CD4-positive, alpha-beta T cell treated with Interleukin-4 for 4 hours (primary cell): ENCODE results near the gene SCARB2.

Experiments
- DNase-seq: peaks from one replicate; pipeline ENCODE4 v3.0.0-alpha.2; 2020

The SCARB2 gene

DNA sequence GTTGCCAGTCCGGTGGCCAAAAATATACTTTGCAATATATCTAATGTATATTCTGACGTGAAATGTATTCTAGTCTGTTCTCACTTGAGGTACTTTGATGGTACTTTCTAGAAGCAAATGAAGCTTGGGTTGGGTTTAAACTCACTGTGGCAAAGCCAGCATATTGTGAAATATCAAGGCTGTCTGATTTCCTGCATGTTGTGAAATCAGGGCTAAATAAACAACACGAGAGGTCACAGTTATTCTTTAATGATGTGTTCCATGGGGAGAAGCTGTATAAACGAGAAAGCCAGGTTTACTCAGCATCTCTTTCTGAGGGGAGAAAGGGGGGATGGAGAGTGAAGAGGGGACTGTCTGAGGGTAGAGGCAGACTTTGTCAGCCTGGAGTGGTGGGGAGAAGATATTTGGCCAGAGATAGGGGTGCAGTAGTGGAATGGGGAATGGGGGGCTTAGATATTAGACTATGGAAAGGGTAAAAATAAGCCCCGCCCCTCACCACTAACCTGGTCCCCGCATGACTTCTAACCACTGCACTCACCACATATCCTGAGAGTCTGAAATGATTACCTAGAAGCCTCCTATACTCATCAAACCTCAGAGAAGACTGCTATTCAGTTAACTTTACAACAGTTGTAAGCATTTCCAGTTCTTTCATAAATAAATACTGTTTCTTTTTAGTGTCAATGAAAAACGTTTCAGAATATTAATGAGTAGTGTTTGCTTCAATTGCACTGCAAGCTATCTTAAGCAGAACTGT is 5.9 kb upstream of the SCARB2 start:
- DNase-seq = no peak

DNA sequence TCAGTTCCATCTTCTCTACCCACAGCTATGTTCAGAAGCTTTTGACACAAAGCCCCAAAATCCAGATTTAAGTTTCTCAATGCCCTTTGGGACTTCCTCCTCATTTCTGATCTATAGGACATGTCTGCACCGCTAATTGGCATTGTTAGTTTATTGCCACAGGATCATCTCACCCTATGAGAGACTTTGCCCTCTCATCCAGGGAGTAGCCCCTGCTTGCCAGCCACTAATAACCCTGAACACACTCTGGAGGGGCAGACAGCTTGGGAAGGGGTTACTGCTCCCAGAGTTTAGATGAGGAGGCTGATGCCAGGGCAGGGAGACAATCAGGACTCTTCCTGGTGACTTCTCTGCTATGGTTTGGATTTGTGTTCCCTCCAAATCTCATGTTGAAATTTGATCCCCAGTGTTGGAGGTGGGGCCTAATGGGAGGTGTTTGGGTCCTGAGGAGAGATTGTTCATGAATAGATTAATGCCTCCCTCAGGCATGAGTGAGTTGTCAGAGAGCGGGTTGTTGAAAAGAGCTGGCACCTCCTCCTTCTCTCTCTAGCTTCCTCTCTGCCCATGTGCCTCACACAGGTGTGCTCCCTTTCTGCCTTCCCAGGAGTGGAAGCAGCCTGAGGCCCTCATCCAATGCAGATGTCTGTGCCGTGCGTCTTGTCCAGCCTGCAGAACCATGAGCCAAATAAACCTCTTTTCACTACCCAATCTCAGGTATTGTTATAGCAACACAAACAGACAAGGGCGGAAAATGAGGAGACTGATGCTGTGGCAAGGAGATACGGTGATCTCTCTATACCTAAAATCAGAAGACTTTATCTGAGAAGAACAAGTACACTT is 3.6 kb upstream of the SCARB2 start:
- DNase-seq = no peak

DNA sequence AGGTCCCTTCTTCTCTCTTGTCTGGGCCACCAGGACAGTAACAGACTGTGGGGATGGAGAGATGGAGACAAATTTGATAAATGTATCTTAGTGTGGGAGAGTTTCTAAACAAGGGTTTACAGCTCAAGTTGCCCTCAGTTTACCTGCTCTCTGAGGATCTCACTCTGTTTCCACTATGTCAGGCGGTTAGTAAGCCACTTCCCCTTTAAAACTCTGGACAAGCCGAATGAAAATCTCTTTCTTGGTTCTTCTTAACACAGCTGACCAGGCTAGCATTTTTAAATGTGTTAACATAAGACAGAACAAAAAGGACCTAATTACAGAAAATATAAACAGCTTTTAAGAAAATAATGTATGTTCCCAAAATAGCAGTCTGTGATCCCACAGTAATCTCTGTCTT is 2.9 kb upstream of the SCARB2 start:
- no peak for DNase-seq

DNA sequence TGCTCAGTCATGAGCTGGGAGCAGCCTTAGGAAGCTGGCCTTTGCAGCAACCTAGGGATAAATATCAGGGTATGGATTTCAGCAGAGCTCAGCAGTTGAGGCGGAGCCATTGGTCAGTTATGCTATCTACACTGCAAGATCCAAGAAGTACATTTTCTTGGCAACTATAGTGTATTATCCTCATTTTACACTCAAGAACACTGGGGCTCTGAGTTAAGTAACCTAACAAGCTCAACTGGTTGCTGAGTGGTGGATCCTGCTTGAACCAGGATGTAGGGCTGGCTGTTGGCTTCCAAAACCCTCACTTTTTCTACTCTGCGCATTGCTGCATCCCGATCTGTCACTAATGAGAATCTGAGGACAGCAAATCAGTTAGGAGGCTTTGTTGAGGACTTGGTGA is 1.5 kb upstream of the SCARB2 start:
- DNase-seq = no peak

DNA sequence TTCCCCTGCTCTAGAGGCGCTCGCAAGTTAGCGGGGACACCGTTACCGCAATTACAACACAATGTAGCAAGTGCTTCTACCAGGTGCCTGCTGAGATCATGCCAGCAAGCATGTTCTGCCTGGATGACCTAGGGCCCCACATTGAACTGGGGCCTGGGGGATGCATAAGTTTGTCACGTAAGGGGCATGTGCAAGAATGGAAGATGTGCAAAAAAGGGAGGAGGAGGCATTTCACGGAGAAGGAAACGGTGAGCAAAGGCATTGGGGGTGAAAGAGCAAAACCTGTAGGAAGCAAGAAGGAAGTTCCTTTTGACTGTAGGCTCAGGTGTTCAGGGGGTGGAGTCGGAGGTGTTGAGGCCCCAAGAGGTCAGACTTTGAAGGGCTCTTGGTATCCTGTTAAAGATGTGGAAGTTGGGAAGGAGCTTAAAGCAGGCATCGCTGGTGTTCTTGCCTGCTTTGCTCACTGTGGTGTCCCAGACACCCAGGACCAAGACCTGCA is 602 bp upstream of the SCARB2 start:
- DNase-seq = no peak

DNA sequence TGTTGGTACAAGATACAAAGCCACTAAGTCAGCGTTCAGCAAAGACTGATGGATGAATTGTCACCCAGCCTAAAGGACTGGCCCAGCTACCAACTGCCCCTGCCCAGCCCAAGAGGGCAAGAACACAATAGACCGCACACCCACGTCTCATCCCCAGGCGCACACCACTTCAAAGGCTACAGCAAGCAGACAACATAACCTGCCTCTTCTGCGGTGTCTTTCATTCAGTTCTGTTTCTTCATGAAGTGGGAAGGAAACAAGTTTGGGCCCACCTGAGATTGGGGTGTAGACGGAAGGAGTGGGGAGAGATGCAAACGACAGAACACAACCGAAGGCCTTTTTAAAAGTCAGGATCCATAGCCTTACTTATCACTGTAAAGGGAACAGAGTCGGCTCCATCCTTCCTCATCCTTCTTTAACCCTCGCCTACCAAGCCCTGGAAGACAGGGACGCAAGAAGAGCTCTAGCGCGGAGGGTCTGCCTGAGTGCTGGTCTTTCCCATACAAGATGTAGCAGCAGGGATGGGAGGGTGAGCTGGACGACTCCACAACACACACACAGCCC is 691 bp downstream of the SCARB2 start:
- DNase-seq = peak; percentile 49

DNA sequence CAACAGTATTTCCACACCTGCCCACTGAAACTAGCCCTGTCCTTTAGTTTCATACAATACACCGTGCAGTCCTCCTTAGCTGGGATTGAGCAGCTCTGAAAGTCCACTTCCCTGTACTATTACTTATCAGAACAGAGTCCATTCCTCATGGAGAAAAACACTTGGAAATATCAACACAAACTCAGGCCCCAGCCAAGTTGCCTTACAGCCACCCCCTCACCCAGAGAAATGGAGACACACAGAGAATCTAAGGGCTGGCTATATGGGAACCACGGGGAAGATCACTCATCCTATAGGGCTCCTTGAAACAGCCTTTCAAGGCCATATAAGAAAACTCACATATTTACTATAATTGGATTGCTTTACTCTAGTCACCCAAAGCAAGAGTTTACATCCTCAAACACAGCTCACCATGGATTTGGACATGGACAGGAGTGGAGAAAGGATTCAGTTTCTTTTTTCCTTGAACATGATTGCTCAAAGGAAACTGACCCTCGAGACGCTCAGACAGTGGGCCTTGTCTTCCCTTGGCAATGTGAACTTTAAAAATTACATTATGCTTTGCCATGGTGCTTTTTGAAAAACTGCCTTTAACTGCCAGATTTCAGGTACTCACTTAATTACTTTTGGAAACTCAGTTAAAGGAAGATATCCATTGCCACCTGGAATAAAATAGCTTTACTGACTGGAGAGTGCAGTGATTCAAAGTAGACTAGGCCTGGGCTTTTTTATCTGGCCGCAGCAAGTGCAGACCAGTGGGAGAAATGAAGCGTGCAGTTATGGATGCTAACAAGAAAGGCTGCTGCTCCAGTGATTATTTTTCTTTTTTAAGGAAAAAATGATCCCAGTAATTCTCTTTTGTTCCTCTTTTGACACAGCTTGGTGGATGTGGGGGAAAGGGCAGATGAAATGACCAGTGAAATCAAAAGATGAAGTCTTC is 1.6 kb downstream of the SCARB2 start:
- no peak for DNase-seq

DNA sequence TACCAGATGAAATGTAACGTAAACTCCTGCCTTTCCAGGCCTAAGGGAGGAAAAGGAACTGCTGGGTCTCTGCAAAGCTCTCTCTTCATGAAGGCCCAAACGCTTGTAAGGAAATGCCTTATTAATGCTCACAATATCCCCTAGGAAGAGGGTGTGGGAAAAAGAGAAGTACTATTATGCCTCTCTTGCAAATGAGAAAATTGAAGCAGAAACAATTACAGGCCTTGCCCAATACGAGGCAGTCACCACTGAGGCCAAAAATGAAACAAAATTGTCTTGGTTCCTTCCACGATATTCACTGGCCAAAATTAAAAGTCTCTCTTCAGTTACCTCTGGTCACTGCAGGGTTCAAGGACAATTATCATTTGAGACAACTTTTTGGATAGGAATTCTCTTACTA is 3.2 kb downstream of the SCARB2 start:
- DNase-seq = no peak

DNA sequence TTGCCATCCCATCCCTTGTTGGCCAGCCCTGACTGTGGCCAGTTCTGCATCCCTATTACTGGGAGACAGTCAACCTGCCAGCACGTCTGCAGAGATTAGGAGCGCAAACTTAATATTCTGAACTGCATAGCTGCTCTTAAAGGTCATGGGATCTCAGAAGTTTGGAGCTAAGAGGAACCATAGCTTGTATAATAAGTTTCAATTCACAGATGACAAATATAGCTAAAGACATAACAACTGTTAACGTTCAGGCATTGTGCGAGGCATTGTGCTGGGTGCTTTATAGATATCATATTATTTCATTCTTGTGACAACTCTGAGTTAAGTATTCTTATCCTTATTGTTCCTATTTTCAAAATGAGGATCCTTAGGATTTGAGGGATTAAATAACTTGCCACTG is 3.7 kb downstream of the SCARB2 start:
- no peak for DNase-seq

DNA sequence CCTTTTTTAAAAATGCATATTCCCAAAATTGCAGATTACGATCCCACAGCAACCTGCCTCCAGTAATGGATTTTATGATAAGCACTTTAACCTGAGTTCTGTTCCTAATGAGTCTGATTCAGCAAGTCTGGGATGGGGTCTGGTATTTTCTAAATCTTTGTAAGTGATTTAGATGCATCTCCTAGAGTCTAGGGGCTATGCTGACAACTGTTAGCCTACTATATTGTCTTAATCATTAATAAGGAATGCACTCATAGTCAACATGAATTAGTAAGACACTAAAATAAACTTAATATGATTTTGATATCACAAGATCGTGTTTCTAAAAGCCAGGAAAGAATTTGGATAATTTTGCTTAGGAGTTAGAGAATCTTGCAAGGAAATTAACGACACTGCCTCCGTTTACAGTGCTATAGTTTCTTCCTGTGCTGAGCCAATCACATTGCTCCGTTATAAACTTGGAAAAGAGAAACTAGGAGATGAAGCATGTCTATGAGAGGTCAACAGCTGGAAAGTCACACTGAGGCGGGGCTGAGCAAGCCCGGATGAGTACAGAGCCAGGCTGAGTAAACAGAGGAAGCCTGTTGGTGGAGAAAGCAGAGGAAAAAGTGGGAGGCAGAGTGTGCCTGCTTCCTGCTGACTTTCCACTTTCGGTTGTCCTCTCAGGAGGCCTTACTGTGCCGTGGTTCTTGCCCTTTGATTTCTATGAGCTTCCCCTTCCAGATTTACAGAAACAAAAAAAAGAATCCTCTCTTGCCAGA is 5.4 kb downstream of the SCARB2 start:
- DNase-seq = no peak

DNA sequence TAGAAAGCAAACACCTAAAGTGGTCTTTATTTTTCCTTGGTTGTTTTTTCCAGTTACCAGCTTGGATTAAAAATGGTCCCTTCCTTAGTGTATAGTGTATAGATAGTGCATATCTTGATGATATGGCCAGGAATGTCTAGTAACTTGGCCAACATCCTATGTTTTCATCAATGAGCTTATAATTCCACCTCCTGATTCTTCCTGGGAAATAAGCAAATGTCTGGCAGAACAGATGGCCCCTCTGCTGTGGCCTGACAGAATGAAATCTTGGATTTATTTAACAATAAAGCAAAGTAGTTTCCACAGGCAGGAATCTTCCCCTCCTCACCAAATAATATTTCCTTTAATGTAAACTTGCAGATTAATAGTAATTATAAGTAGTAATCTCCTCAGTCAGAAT is 6.1 kb downstream of the SCARB2 start:
- DNase-seq = no peak

DNA sequence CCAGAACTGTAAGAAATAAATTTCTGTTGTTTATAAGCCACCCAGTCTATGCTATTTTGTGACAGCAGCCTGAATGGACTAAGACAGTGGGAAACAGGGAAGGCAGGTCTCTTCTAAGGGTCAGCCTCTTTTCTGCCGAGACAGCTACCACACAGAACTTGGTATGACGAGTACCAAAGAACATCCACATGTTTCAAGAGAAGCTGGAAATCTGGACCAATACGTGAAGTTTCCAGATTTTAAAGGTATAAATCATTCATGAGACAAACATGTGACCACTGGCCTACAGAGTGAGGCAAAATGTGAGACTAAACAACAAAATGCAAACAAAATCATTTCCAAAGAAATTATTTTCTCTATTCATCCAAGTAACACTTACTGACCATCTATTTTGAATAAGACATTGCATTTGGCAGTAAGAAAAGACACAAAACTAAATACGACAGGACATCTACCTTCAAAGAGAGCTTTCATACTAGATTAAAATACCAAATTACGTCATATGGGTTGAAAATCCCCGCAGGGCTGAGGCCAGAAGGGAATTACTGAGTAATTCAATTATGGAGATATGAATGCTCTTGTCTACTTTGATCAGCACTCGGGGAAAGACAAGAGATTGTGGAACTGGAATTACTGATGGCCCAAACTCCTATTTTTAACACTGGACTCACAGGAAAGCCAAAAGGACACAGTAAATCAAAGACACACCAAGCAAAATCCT is 7.2 kb downstream of the SCARB2 start:
- no peak for DNase-seq

DNA sequence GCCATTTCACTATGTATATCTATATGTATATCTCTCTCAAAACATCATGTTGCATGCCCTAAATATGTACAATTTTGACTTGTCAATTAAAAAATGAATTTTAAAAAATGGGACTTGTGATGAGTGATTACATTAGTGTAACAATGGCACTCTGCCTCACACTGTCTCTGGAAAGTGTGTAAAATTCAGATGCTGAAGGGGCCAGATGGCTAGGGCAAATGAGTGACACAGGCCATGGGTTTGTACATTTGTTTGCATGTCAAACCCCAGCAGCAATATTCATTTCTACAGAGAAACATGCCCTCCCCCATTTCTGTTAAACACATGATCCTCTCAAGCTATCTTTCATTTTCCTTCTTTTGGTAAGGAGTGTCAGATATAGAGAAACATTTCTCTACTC is 8.1 kb downstream of the SCARB2 start:
- DNase-seq = no peak

DNA sequence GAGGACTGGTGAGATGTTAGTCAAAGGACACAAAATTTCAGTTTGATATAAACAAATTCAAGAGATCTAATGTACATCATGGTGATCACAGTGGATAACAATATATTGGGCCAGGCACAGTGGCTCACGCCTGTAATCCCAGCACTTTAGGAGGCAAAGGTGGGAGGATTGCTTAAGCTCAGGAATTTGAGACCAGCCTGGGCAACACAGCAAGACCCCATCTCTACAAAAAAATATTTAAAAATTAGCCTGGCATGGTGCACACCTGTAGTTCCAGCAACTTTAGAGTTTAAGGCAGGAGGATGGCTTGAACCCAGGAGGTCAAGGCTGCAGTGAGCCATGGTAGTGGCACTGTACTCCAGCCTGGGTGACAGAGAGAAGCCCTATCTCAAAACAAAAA is 8.7 kb downstream of the SCARB2 start:
- no peak for DNase-seq

DNA sequence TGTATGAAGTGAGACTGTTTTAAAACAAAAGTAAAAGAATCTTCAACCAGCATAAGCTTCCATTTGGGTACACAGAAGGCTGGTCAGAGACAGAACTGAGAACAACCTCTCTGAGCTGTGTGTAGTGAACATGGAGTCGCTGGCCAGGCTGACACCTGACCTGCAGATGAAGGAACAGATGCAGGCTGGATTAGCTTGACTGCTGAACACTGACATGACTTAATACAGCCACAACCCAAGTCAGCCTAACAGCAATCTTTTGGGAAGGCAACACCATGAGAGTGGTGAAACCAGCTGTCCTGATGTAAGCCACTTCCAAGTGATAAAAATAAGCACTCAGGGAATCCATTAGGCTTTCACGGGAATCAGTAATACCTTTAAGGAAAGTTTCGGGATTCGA is 10.1 kb downstream of the SCARB2 start:
- no peak for DNase-seq

DNA sequence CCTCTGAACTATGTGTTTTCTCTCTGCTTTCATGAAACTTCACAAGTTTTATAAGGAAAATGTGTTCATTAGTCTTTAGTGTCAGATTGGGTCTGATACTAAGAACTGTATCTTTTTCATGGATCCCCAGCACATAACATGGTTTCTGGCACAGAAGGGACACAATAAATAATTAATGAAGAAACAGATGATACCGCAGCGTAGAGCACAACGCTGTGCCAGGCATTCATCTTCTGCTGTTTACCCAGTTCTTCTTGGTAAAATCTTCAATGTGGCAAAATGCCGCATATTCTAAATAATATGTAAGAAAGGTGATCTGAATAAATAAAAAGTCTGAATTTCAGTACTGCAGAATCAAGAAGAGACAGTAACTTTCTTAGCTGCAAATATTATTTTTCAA is 12.3 kb downstream of the SCARB2 start:
- DNase-seq = no peak

DNA sequence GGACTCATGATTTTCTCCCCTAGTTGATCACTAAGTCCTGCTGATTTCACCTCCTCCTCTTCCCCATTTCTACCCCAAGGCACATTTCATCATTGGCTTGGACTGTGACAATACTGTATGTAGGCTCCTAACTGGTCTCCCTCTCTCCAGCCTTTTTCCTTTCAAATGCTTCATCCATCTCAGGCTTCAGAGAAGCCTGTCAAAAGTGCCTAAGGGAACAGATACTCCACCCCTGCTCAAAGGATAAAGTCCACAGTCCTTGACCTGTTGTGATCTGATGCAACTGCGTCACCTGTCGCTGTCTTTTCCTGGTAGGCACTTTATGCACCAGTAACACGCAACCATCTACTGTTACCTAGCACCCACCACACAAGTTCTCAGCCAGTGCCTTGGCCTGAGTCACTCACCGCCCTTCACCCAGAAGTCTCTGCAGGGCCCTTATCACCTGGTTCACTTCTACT is 12.8 kb downstream of the SCARB2 start:
- DNase-seq = no peak

DNA sequence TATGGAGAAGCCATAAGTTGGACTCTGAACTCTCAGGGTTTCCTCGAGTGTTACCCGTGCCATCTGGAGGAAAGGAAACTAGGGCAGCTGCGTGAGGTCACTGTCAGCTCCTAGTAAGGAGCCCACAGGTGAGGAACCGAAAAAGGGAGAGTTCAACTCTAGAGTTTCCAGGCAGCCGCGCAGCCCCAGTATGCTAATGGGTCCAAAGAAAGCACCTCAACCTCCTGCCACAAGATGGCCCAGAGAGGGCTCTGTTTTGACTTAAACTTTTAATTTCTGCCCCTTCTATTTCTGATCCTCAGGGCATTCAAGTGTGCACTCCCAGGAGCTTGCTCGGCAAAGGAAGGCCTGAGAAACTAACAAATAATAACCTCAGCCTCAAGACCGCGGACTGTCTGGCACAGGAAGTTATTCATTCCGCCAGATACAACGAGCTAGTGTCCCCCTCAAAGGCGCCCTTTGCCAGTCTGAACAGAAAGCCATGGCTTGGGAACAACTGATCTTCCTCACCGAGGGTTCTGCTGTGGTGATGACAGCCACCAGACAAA is 13.9 kb downstream of the SCARB2 start:
- DNase-seq = no peak

DNA sequence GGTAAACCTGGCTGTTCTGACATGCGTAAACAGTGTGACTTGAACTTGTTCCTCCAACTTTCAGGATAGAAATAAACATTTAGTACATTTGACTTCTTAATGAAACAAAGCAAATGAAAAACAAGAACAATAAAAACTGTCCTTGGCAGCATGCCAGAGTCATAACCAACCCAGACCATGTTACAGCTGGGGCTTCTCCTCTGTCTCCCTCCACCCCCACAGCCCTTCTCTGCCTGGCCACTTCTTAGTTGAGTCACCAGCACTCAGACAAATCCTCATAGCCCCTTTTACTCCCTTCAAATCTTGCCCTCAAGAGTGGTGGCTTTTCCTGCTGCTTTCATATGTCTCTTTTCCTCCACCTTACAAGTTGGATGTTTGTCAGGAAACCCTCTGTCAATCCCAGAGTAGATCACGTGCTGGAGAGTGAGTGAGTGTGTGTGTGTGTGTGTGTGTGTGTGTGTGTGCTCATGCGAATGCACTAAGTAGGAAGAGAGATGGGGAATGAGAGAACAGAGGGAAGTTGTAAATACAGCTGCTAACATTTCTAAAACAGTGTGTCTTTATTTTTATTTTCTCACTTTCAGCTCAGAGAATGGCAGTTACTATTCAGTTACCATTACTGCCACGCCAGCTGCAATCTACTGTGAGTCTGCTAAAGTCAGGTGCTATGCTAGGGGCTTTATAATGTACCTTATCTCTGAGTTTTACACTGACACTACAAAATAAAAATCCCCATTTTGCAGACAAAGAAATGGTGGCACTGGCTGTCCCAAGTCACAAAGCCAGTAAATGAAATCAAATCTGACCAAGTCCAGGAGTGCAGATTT is 15.0 kb downstream of the SCARB2 start:
- peak; percentile 31 for DNase-seq

DNA sequence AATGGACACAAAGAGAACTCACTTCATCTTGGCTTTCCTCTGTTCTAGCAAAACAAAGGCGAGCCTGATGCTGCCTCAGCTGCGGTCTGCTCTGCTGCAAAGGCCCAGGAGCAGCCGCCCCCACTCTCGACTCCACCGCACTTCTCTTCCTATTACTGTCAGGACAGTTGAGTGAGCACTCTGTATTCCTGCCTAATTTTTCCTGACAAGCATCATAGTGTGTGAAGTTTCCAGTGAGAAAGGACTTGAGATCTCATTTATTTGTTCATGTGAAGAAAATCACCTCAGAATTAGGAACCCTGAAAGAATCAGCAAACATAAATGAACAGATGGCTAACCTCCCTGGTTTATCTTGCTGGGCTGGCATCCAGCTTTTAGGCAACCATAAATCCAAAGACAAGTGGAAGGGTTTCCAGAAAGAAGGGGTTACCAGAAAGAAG is 15.6 kb downstream of the SCARB2 start:
- no peak for DNase-seq
